ENCODE measurements around the gene WIPF3.

Gene WIPF3

GRCh38 chr7:29843726-29844125 is 37.4 kb downstream of the WIPF3 start:
- DNase-seq (ENCODE audit: low read depth) = no peak
- no peak overlapping the region for H3K4me3 ChIP-seq (ENCODE audit: low read depth, low read length)
- no peak for TF ChIP-seq CTCF (IDR thresholded peaks at IDR 0.05; ENCODE audit: insufficient read depth, low read depth, low read length, missing control alignments)

- H3K4me3 ChIP-seq (ENCODE audit: low read depth, low read length) = no peak overlapping the region
- DNase-seq (ENCODE audit: low read depth) = no peak
- TF ChIP-seq CTCF (IDR thresholded peaks at IDR 0.05; ENCODE audit: insufficient read depth, low read depth, low read length, missing control alignments) = no peak
Measured at GRCh38 chr7:29844559-29844958, 38.3 kb downstream of the WIPF3 start.

- no peak for TF ChIP-seq CTCF (IDR thresholded peaks at IDR 0.05; ENCODE audit: insufficient read depth, low read depth, low read length, missing control alignments)
- no peak overlapping the region for H3K4me3 ChIP-seq (ENCODE audit: low read depth, low read length)
- no peak for DNase-seq (ENCODE audit: low read depth)
Measured at GRCh38 chr7:29847496-29847895, 41.2 kb downstream of the WIPF3 start.

GRCh38 chr7:29847916-29848315 is 41.6 kb downstream of the WIPF3 start:
- DNase-seq (ENCODE audit: low read depth) = no peak
- TF ChIP-seq CTCF (IDR thresholded peaks at IDR 0.05; ENCODE audit: insufficient read depth, low read depth, low read length, missing control alignments) = no peak
- H3K4me3 ChIP-seq (ENCODE audit: low read depth, low read length) = no peak overlapping the region

GRCh38 chr7:29848941-29849340 is 42.6 kb downstream of the WIPF3 start:
- DNase-seq (ENCODE audit: low read depth) = no peak
- TF ChIP-seq CTCF (IDR thresholded peaks at IDR 0.05; ENCODE audit: insufficient read depth, low read depth, low read length, missing control alignments) = no peak

GRCh38 chr7:29851487-29851886 is 45.2 kb downstream of the WIPF3 start:
- TF ChIP-seq CTCF (IDR thresholded peaks at IDR 0.05; ENCODE audit: insufficient read depth, low read depth, low read length, missing control alignments) = no peak
- no peak overlapping the region for H3K4me3 ChIP-seq (ENCODE audit: low read depth, low read length)
- no peak for DNase-seq (ENCODE audit: low read depth)

More at GRCh38 chr7:29848941-29849340, 42.6 kb downstream of the WIPF3 start:
- H3K4me3 ChIP-seq (ENCODE audit: low read depth, low read length) = no peak overlapping the region

GRCh38 chr7:29852457-29852856 is 46.1 kb downstream of the WIPF3 start:
- H3K4me3 ChIP-seq (ENCODE audit: low read depth, low read length) = no peak overlapping the region
- no peak for TF ChIP-seq CTCF (IDR thresholded peaks at IDR 0.05; ENCODE audit: insufficient read depth, low read depth, low read length, missing control alignments)
- no peak for DNase-seq (ENCODE audit: low read depth)
